Gastroesophageal sphincter (tissue), 4 donors: ENCODE data around the gene NCKAP5. TPM values are rescaled to one million over a fixed set of nuclear protein-coding genes. Genes with fewer than 3 reads are reported as not detected.

Source experiments
- ATAC-seq: fragments of 150-250 bp; one replicate; pipeline ENCODE4 v1.9.1; 2016; ENCODE audit warnings: mild to moderate bottlenecking, moderate library complexity
- H3K27ac ChIP-seq, 4 donors: fragments of 200-600 bp; sonication (generic) in 3 of 4; 1 replicate in 3 of 4; 2 replicates in 1 of 4; pipeline ENCODE4 v1.5.1; 2016 to 2019
- H3K27me3 ChIP-seq: fragments of 200-600 bp; sonication (generic); one replicate; pipeline ENCODE4 v1.5.1; 2019
- H3K36me3 ChIP-seq, 2 donors: fragments of 200-600 bp; sonication (generic); one replicate each; pipeline ENCODE4 v1.5.1; 2019; ENCODE audit warnings: control low read depth in 1 of 2
- H3K4me1 ChIP-seq, 3 donors: fragments of 200-600 bp; sonication (generic); 1 replicate in 2 of 3; 2 replicates in 1 of 3; pipeline ENCODE4 v1.5.1; 2016 to 2019; ENCODE audit warnings: control low read depth in 2 of 3
- H3K4me3 ChIP-seq, 2 donors: fragments of 200-600 bp; sonication (generic); one replicate each; pipeline ENCODE4 v1.5.1; 2019; ENCODE audit warnings: mild to moderate bottlenecking in 1 of 2, moderate library complexity in 1 of 2
- H3K9me3 ChIP-seq, 3 donors: fragments of 200-600 bp; sonication (generic); one replicate each; pipeline ENCODE4 v1.5.1; 2017 to 2019; ENCODE audit warnings: control low read depth in 2 of 3
- EP300 ChIP-seq: sonication (generic); formaldehyde crosslinking; IDR thresholded peaks from one replicate; pipeline ENCODE4 v1.6.1; 2017; ENCODE audit warnings: antibody characterized with exemption, mild to moderate bottlenecking
- POLR2A ChIP-seq, 2 donors: fragments of 450-650 bp; IDR thresholded peaks; one replicate each; pipeline ENCODE4 v1.6.1; 2017; ENCODE audit warnings: antibody characterized with exemption in 2 of 2, mild to moderate bottlenecking in 2 of 2, moderate library complexity in 1 of 2
- POLR2AphosphoS5 ChIP-seq: sonication (generic); formaldehyde crosslinking; IDR thresholded peaks from one replicate; pipeline ENCODE4 v1.6.1; 2017; ENCODE audit warnings: antibody characterized with exemption
- WGBS, 2 donors: methylation state at CpG; one replicate each; pipeline ENCODE4 v1.1.5; 2018; ENCODE audit warnings: low coverage in 1 of 2; 5-methylcytosine and 5-hydroxymethylcytosine counted together
- total RNA-seq, 4 donors: library from RNA; depleted of rRNA; stranded (reverse); fragments of >200 nt; gene quantifications; one replicate each; pipeline ENCODE4 v1.1.0, GENCODE V29; 2016
- TF ChIP-seq, protein P1 (sequence below), 4 experiments: fragments of 200-600 bp in 2 of 4; fragments of 450-650 bp in 2 of 4; sonication (generic) in 1 of 4; IDR thresholded peaks; one replicate each; pipeline ENCODE4 v1.5.1; 2017 to 2019; ENCODE audit warnings: antibody characterized with exemption in 4 of 4, mild to moderate bottlenecking in 2 of 4, moderate library complexity in 2 of 4

The NCKAP5 gene
- total RNA-seq, 4 donors from 2014 or later: 0.16 to 0.57 (median 0.33) TPM

DNA sequence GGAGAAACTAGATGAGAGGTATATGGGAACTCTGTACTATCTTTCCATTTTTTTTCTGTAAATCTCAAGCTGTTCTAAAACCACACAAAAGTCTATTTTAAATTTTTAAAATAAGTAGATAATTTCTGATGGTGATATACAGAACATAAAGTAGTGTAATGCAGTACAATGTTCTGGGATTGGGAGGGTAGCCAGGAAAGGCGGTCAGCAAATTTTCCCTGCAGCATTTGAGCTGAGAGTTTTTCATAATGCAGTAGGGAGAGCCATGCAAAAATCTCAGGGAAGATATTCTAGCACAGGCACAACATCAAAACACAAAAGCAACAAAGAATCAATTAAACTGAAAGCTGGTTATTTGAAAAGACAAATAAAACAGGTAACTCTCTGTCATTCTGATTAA lies 141.5 kb downstream of the NCKAP5 start:
- Histone ChIP-seq H3K27ac (no peak overlapping the region), H3K4me3 (no peak overlapping the region), H3K4me1 (no peaks in the 10 kb centered on the region), H3K27me3 (no peaks in the 10 kb centered on the region), H3K9me3 (no peaks in the 10 kb centered on the region), H3K36me3 (no peaks in the 10 kb centered on the region)
- TF ChIP-seq, protein P1, sequence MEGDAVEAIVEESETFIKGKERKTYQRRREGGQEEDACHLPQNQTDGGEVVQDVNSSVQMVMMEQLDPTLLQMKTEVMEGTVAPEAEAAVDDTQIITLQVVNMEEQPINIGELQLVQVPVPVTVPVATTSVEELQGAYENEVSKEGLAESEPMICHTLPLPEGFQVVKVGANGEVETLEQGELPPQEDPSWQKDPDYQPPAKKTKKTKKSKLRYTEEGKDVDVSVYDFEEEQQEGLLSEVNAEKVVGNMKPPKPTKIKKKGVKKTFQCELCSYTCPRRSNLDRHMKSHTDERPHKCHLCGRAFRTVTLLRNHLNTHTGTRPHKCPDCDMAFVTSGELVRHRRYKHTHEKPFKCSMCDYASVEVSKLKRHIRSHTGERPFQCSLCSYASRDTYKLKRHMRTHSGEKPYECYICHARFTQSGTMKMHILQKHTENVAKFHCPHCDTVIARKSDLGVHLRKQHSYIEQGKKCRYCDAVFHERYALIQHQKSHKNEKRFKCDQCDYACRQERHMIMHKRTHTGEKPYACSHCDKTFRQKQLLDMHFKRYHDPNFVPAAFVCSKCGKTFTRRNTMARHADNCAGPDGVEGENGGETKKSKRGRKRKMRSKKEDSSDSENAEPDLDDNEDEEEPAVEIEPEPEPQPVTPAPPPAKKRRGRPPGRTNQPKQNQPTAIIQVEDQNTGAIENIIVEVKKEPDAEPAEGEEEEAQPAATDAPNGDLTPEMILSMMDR (IDR thresholded peaks at IDR 0.05): no peak
- TF ChIP-seq EP300: no peak
- no peak for ATAC-seq
- 70 to 100% methylated on average over 1 of the region's 1 CpG for WGBS, 2 donors

DNA sequence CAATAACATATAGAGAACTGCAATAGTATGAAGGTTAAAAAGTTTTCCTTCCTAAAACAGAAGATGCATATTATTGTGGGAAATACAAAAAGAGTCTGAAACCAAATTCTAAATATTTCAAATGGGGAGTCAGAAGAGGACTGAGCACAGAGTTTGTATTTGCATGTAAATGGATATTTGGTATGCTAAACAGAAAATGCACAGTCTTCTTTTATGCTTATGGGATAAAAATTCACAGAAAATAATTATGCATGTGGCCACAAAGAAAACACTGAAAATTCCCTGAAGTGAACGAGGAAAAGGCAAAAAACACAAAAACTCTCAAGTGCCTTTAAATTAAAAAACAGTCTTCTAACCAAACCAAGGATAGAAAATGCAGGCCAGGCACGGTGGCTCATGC lies 142.7 kb downstream of the NCKAP5 start:
- no peaks in the 10 kb centered on the region for H3K36me3 ChIP-seq
- no peak for ATAC-seq
- no peaks in the 10 kb centered on the region for H3K9me3 ChIP-seq
- no peak for TF ChIP-seq POLR2AphosphoS5
- no peaks in the 10 kb centered on the region for H3K27me3 ChIP-seq
- no peak overlapping the region for H3K4me3 ChIP-seq
- H3K27ac ChIP-seq: no peak overlapping the region
- H3K4me1 ChIP-seq: no peaks in the 10 kb centered on the region
- 80 to 86% methylated on average over 1 to 2 of the region's 2 CpGs for WGBS, 2 donors

DNA sequence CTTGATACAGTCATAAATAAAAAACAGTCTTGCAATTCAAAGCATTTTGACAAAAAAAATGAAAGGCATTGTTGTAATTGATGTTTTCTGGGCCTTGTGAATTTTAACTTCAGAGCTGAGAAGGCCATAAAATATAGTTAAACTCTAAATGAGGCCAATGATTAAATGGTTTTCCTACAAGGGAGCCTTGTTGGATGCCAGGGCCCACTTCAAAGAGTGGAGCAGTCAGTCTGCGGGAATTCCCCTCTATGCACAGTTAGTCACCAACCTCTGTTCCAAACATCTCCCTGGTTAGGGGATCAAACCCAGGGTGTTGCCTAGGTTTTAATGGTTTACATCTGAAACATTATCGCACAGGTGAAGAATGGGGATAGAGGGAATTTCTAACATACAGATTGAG lies 143.4 kb downstream of the NCKAP5 start:
- TF ChIP-seq, protein P1 (IDR thresholded peaks at IDR 0.05): no peak
- TF ChIP-seq POLR2A (IDR thresholded peaks at IDR 0.05): no peak
- no peak for TF ChIP-seq POLR2AphosphoS5
- TF ChIP-seq EP300: no peak
- Histone ChIP-seq H3K36me3 (no peaks in the 10 kb centered on the region), H3K4me1 (no peaks in the 10 kb centered on the region), H3K27ac (no peak overlapping the region), H3K9me3 (no peaks in the 10 kb centered on the region), H3K4me3 (no peak overlapping the region), H3K27me3 (no peaks in the 10 kb centered on the region)
- WGBS, 2 donors: 81 to 94% methylated on average over 2 of the region's 2 CpGs
- no peak for ATAC-seq

DNA sequence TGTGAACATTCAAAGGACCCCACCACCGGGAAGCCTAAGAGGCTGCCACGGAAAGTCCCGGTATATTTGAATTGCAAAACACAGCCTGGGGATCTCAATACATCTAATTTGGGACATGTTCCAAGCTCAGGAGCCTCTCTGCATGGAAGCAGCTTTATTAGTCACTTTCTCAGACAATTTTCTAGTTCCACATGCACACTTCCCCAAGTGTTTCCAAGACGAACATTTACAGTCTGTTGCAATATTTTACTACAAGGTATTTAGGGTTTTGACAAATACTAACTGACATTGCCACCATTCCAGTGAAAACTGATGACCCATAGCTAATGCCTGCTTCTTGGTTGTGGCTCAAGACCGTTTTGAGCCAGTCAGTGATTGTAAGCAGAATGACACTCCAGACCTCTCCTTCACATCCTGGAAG lies 145.3 kb downstream of the NCKAP5 start:
- 46 to 60% methylated on average over 2 to 5 of the region's 5 CpGs for WGBS, 2 donors
- TF ChIP-seq EP300 (no peak), POLR2AphosphoS5 (no peak), POLR2A (IDR thresholded peaks at IDR 0.05) (no peak)
- TF ChIP-seq, protein P1 (IDR thresholded peaks at IDR 0.05): no peak

DNA sequence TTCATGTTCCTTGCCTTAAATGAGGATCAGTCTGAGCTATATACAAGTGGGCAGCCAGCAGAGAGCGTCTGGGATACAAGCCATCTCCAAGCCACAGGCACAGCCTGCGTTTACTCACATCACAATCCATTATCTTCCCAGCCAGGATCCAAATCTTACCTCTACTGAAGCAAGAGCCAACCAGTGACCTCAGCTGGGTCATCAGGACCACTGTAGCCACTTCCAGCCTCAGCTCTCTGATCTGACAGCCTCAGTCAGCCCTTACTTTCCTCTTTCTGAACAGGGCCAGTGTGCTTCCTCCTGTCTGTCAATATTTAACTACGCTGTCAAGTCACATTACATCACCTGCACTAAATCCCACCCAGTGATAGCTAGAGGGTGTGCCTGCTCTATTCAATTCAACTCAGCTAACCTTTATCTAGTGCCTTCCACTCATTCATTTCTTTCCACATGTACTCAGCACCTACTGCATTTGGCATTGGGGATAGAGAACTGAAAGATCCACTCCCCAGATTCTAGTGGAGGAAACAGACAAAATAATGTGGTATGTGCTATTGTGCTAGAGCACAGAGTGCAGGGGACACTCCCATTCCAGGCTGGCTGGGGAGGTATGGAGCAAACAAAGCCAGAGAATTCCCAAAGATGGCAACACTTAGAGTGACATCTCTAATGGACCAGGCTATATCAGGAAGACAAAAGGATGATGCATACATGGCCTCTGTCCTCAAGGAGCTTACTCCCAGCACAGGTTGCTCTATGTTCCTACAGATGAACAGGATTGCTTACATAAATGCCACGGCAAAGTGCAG lies 146.5 kb downstream of the NCKAP5 start:
- H3K27ac ChIP-seq: no peak overlapping the region
- WGBS, 2 donors: 30 to 51% methylated on average over 3 to 4 of the region's 4 CpGs
- no peak for ATAC-seq

More for the DNA sequence above, 145.3 kb downstream of the NCKAP5 start:
- Histone ChIP-seq H3K27ac (no peak overlapping the region), H3K36me3 (no peaks in the 10 kb centered on the region), H3K4me1 (no peaks in the 10 kb centered on the region), H3K27me3 (no peaks in the 10 kb centered on the region), H3K4me3 (no peak overlapping the region), H3K9me3 (no peaks in the 10 kb centered on the region)
- ATAC-seq: no peak

More for the DNA sequence above, 146.5 kb downstream of the NCKAP5 start:
- no peaks in the 10 kb centered on the region for H3K4me1 ChIP-seq
- no peaks in the 10 kb centered on the region for H3K9me3 ChIP-seq
- TF ChIP-seq POLR2AphosphoS5 (no peak), EP300 (no peak), POLR2A (IDR thresholded peaks at IDR 0.05) (no peak)
- TF ChIP-seq, protein P1 (IDR thresholded peaks at IDR 0.05): no peak
- H3K4me3 ChIP-seq: no peak overlapping the region
- H3K27me3 ChIP-seq: no peaks in the 10 kb centered on the region
- H3K36me3 ChIP-seq: no peaks in the 10 kb centered on the region
